Breast epithelium (tissue), 3 donors: ENCODE results near the gene HIVEP3.

Experiments used
- POLR2A ChIP-seq: fragments of 450-650 bp; IDR thresholded peaks from one replicate; pipeline ENCODE4 v1.6.1; 2016; ENCODE audit warnings: antibody characterized with exemption, mild to moderate bottlenecking, moderate library complexity
- TF ChIP-seq, protein P1 (sequence below), 3 donors: fragments of 450-650 bp; IDR thresholded peaks; one replicate each; pipeline ENCODE4 v1.5.1; 2016 to 2017; ENCODE audit warnings: antibody characterized with exemption in 3 of 3, mild to moderate bottlenecking in 3 of 3, moderate library complexity in 3 of 3

DNA sequence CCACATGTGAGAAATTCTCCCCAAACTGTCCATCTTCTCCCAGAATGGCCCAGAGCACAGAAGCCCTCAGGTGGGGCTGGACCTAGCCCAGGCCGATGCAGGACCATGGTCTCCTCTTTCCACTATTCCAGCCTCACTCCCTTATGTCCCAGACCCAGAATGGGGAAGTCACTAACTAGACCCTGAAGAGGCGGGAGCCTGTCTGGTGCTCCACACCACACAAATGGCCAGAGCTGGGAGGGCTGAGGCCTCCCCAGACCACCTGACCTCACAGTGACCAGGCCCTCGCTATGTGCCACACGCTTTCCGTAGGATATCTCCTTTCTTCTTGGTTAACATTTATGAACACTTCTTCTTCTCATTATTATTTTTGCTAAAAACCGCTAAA is 379.3 kb downstream of the HIVEP3 start:
- TF ChIP-seq, protein P1, sequence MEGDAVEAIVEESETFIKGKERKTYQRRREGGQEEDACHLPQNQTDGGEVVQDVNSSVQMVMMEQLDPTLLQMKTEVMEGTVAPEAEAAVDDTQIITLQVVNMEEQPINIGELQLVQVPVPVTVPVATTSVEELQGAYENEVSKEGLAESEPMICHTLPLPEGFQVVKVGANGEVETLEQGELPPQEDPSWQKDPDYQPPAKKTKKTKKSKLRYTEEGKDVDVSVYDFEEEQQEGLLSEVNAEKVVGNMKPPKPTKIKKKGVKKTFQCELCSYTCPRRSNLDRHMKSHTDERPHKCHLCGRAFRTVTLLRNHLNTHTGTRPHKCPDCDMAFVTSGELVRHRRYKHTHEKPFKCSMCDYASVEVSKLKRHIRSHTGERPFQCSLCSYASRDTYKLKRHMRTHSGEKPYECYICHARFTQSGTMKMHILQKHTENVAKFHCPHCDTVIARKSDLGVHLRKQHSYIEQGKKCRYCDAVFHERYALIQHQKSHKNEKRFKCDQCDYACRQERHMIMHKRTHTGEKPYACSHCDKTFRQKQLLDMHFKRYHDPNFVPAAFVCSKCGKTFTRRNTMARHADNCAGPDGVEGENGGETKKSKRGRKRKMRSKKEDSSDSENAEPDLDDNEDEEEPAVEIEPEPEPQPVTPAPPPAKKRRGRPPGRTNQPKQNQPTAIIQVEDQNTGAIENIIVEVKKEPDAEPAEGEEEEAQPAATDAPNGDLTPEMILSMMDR (IDR thresholded peaks at IDR 0.05): no peak
- TF ChIP-seq POLR2A: no peak
